HG03095 (cell line): ENCODE measurements around the gene CR1L.
A peak's percentile ranks its signal among the peaks of the same experiment; 100 is the strongest.
"Not testable (repeated sequence)": the region's sequence is repeated elsewhere in the genome, so short reads cannot be mapped to it uniquely, and the experiment has no call there.

Experiments used
- ATAC-seq: cut with Tn5 transposase; IDR thresholded peaks from one replicate; pipeline ENCODE4 v1.9.1; 2021; ENCODE audit warnings: moderate library complexity; ENCODE audit not compliant: unreplicated experiment

The CR1L gene

DNA sequence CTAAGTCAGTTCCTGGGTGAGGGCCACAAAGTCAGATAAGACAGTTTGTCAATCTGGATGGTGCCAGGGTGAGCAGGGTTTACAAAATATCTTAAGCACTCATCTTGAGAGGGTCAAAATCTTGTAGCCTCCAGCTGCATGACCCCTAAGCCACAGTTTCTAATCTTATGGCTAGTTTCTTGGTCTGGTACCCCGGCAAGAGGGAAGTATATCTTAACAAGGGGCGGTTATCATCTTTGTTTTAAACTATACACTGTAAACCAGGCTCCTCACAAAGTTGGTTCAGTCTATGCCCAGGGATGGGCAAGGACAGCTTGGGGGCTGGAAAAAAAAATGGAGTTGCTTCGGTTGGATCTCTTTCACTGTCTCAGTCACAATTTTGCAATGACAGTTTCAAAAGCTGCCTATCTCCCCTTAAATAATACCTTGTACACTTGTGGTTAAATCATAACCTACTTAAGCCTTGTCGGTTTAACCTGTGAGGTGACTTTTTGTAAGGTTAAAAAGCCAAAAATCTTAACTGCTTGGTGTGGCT, 99.1 kb downstream of the CR1L start:
- ATAC-seq: no peak

DNA sequence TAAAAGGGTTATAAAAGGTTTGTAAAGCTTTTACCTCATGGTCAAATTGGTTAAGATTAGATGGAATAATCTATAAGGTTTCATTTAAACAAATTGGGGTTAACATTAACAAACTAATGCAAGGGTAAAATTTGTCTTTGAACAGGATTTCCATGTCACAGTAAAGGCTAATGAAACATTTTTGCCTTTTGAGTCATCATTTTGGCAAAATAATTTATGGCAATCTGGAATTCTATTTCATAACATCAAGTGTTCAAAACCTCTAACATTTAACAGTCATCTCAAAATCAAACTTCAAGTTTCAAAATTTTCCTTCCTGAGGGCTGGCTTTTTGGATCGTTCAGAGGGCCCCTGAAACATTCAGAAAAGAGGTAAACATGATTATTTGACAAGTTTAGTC, 100.4 kb downstream of the CR1L start:
- no peak for ATAC-seq

DNA sequence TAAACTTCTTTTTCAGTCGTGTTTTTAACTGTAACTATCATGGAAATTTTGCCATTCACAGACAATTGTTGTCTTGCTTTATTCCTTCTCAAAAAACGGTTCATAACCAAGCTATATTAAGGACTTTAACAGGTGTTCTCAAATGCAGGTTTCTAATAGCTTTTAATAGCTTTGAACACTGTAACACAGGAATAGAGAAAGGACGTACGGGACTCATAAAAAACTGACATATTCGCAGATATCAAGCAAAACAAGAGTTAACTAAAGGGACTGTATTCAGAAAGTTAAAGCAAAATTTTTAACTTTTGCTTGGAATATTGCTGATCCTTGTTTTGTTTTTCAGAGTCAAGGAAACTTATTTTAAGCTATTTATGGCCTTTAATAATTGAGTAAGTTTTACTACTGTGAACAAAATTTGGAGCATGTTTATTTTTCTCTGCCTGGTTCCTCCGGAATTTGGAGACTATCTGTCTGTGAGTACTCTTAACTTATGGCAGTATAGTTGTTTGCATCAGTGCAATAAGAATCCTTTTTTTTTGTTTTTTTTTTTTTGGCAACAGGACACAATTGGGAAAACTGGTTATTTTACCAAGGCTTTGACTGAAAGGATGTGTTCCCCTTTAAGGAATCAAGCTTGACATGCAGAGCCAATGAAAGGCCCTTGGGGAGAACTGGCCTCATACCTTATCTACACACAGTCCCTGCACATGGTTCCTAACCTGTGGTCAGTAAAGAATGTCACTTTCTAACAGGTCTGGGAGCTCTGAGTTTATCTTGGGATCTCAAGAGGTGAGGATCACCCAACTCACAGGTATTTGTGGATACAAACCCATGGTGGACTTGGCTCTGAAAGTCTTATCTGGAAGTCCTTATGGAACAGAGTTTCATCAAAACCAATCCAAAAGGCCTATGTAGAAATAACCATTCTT, 101.2 kb downstream of the CR1L start:
- no peak for ATAC-seq

DNA sequence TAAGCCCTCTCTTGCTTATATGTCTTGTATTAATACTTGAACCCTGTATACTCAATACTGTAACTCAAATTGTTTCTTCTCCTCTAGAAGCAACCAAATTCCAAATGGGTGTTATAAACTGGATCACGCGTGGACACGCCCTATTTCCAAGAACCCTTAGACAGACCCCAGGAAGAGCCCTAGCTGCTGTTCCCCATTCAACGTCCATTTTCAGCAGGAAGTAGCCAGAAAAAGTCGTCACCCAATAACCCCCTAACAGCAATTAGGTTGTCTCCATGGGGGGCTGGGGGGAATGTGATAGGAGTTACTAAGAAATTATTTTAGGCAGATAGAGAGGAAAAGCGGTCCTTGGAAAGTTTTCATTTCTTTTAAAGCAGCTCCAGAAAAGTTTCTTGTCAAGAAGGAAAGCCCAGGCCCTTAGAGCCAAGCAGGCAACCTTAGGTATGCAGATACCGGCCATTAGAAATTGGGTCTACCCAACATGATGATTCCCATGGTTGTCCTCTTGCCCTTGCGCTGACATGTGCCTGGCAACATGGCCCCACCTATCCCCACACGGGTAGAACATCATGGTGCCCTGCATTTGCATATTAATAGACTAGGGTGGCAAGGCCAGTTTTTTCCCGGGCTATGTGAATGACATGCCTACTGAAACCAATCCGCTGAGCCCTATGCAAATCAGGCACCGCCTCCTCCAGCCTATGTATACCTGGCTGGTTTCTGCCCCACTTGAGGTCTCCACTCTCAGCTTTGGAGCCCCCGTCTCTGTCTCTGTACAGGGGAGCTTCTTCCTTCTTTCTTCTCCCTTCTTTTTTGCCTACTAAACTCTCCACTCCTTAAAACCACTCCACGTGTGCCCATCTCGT, 102.9 kb downstream of the CR1L start:
- no peak for ATAC-seq

DNA sequence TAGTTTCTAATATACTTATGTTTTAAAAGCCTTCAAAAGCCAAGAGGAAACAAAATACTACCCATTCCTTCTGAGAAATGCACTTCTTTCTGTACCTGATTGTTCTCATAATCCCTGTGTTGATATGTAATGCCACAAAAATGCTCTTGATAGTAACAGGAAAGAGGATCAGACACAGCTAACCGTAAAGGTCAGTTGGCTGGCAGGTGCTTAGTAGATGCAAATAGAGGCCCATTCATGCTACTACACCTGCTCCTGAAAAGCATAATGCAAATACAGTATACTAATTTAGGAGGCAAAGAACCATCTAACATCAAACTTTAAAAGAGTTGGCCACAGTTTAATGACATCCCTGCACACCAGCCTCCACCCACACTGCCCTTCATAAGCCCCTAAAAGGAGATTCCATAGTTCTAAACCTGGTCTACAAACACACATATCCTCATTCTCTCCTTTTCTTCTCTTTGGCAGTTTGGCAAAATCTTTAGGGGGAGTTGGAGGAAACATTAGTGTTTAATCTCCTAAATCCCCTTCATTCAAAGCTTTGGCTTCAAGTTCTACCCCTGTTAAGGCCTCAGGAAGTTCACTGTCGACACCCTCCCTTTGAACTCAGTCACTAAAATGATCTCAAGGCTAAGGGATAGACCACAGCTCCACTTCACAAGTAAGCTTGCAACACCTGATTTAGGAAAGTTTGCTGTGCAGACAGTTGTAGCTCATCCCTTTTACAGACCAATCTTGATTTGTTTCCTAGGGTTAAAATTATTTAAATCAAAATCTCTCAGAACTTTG, 104.0 kb downstream of the CR1L start:
- ATAC-seq: no peak

DNA sequence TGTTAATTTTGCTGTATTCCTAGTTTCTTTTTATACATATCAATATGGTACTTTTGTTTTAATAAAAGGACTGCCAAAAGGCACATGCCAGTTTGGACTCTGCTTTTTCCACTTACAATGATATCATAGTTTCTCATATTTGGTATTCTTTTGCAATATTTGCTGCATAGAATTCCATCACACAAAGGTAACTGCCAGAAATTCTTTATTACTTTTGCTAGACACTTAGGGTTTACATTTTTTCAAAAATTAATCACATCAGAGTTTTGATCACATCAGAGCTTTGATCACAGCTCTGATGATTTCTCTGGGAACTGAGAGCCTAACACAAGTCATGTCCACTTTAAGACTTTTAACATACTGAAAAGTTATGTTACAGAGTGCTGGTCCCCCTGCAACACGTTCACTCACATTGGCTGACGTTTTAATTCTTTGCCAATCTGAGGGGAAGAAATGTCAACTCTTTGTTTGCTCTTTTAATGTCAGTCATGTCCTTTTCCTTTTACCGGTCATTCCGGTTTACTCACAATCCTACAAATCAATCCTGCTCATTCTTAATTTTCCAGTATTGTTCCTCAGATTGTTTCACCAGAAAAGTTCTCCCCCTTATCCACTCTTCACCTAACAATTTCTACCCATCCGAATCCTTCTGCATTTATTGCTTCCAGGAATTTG, 105.8 kb downstream of the CR1L start:
- no peak for ATAC-seq

DNA sequence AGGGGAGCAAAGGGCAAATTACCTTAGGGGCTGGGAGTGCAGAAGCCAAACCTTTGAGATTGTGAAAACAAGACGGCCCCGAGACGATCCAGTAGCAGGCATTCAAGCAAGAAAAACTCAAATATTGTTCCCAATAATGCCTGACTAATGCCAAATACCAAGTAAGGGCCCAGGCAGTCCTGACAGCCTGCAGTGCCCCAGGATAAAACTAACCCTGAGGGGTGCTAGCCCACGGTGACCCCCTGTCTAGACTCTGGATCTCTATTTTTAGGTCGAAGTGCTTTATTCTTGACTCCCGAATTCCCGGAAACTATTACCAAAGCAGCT, 106.5 kb downstream of the CR1L start:
- ATAC-seq: peak; percentile 0

DNA sequence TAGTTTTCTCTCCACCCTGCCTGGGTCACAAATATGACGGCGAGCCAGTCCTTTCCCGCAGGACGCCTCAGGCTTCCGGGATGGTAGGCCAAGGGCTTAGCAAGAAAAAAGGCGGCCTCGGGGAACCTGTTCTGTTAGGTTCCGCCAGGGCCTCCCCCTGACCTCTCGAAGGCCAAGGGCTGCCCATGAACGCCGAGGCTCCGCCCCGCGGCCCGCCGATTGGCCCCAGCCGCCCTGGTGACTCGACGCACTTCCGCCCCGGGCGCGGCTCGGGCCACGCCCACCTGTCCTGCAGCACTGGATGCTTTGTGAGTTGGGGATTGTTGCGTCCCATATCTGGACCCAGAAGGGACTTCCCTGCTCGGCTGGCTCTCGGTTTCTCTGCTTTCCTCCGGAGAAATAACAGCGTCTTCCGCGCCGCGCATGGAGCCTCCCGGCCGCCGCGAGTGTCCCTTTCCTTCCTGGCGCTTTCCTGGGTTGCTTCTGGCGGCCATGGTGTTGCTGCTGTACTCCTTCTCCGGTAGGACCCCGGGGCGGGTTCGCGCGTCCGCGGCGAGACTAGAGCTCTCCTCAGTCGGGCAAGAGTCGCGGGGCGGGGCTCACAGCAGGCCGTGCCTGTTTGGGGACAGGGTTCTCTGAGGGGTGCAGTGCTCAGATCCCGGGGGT, 107.0 kb downstream of the CR1L start, which contains the start of gene CD46:
Gene CD46, plus strand, starts transcription at position 265 of the 666 bp plus-strand sequence. Its CDS starts 159 bp downstream, at position 424.
- peak; percentile 96 for ATAC-seq

DNA sequence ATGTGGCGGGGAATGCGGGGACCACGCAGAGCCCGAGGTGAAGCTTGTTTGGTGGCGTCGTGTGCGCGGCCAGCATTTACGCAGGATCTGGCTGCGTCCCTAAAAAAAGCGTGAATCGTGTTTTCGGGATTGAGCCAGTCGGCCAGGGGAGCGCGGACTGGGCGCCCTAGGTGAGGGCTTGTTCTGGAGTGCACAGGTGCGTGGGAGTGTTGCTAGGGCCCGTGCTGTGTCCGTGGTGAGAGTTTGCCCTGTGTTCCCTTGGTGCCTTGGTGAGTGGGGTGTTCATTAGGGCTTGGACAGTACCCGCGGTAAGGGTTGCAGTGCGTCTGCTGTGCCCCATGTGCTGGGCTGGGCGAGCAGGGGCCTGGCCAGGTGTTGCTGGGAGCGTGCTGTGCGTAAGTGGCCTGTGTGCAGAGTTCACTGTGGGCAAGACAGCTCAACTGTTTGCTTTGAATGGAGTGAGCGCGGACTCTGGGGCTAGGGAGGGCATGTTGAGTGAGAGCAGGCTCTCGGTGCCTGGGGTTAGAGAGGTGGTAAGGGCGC, 107.6 kb downstream of the CR1L start:
- peak; percentile 20 for ATAC-seq

DNA sequence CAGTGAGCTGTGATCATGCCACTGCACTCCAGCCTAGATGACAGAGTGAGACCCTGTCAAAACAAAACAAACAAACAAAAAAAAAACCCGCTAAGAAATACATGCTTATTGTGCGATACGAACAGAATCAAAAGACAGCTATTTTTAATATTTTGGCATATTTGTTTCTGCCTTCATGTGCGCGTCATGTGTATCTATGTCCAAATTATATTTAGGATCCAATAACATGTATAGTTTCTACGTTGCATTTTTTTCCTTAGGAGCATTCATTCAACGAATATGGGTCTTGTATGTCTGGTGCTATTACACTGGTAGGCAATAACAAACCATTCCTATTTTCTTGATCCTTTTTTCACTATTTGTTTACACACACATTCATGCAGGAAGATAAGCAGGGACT, 108.7 kb downstream of the CR1L start:
- no peak for ATAC-seq

DNA sequence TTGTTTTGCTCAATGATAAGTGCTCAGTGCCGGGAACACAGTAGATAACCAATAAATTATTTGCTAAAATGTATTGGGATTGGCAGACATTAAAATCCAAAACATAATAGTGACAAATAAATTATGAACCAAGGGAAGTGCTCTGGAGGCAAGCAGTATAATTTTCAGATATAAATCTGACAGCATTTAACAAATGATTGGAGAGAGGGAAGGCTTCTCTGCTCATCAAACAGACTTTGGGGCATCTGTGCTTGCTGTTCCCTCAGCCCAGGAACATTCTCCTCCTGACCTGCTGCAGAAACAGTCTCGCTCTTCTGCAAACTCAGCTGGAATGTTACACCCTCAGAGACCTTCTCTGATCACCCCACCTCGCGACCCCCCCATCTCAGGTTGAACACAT, 109.1 kb downstream of the CR1L start:
- ATAC-seq: no peak

DNA sequence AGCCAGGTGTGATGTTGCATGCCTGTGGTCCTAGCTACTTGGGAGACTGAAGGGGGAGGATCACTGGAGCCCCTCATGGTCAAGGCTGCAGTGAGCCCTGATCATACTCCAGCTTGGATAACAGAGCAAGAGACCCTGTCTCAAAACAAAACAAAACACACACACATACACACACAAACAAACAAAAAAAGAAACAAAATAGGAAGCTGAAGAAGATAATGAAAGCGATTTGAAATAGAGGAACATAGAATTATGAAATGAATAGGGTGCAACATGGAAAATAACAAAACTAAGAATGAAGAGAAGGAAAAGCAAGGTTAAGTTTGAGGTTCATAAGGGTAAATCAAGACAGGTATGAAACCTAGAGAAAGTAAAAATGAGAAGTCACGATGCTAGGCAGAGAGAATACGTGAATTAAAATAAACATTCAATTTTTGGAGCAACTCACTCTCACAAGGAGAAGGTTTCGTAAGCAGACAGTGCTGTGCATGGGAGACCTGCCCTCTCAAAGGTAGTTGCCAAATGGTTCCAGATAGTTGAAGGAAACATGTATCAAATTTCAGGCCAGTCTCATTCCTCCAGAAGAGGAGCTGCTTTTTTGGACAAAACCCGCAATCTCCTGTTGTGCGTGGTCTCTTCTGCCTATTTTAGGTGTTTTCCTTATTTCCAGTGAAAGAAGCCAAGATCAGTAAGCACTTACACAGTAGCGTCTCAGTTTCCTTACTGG, 110.2 kb downstream of the CR1L start:
- no peak for ATAC-seq

DNA sequence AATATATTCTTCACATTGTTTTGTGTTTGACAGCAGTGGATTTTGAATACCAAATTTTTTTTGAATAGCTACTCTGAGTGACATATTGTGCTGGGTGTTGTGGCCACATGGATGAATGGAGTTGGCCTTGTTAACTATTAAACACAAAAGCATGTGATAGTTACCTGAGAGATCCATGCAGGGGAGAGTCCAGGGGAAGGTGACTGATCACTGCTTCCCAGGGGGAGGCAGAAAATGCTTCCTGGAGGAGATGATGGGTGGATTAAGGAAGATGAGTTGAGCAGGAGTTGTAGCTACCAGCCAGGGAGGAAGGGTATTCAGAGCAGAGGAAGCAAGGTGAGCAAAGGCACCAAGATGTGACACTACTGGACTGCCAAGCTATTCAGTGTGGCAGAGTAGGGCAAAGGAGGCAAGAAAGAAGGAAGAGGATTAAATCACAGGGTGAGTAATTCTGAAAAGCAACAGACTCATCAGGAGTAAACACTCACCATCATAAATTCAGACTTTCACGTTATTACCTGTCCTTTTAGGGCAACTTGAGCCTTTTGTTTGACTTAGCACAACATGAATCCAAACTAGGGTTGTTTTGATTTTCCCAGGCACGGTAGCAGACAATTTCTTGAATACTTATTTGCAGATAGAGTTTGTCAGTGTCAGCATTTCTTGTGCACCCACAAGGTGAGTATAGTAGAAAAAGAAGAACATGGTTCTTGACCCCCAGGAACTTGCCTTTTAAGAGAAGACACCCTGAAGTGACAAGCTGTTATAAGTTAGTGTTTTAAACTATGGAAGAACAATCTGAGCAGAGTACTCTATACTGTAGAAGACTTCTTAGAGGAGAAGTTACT, 111.1 kb downstream of the CR1L start:
- no peak for ATAC-seq

DNA sequence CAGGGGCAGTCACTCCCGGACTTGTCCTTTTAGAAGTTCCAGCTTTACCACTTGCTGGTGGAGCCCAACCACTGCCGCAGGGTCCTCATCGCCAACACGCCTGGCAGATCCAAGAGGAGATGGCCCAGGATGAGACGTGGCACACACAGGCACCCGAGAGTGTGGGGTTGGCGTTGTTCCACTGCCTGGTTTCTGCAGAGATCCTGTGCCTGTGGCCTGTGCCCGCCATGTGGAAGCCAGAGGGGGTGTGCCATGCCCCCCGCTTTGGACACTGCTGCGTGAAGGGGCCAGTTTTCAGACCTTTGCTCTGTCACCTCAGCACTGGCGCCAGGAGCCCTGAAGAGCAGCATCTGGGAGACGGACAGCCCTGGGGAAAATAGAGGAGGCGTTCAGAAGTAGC, 117.7 kb downstream of the CR1L start:
- ATAC-seq: no peak

DNA sequence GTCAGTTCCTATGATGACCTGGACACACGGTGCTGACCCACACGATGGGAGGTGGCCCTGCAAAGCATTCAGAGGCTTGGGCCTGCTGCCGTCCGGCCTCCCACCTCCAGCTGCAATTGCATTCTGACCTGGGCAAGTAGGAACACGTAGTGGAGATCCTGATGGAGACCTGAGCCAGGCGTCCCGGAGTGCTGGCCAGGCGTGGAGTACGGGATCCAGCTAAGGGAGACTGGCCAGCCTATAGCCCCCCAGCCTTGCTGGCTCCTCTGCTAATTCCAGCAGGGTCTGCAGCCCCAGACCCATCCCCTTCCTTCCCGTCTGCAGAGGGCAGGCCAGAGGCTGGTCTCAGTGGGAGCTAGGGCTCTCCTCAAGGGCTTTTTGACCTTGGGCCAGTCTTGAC, 118.2 kb downstream of the CR1L start:
- ATAC-seq: no peak

DNA sequence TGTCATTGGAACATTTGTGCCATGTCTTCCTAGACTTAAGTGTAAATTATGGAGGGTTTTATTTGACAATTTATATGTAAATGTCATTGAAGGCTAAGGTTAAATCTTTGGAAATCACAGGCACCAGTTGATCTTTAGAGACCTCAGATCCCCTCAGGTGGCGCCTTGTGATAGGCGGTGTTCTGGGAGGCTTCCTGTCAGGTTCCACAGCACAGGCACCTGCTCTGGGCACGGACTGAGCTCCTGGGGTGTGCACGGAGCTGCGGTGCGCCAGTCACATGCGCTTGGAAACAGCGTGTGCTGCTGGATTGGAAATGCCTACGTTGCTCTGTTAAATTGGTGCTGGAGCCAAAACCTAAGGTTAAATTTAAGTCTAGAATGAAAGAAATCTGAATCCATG, 119.0 kb downstream of the CR1L start:
- no peak for ATAC-seq

DNA sequence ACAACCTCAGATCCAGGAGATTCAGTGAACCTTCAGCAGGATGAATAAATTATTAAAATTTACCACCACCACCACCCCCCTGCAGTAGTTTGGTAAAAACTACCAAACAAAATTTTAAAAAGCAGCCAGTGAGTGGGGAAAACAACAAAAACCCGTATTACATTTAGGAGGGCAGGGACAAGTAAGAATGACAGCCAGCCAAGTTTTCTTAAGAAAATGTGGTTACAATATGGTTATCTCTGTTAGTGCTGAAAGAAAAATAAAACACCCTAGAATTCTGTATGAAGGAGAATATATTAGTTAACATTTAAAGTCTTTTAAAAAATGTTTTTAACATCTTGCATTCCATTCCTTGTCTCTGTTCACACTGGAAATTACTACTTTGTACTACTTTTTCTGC, 121.6 kb downstream of the CR1L start:
- ATAC-seq: no peak

DNA sequence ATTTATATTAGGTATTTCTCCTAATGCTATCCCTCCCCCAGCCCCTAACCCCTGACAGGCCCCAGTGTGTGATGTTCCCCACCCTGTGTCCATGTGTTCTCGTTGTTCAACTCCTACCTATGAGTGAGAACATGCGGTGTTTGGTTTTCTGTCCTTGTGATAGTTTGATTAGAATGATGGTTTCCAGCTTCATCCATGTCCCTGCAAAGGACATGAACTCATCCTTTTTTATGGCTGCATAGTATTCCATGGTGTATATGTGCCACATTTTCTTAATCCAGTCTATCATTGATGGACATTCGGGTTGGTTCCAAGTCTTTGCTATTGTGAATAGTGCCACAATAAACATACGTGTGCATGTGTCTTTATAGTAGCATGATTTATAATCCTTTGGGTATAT, 125.6 kb downstream of the CR1L start:
- not testable (repeated sequence) for ATAC-seq
